ENCODE measurements around the gene MACO1.

Gene MACO1

DNA sequence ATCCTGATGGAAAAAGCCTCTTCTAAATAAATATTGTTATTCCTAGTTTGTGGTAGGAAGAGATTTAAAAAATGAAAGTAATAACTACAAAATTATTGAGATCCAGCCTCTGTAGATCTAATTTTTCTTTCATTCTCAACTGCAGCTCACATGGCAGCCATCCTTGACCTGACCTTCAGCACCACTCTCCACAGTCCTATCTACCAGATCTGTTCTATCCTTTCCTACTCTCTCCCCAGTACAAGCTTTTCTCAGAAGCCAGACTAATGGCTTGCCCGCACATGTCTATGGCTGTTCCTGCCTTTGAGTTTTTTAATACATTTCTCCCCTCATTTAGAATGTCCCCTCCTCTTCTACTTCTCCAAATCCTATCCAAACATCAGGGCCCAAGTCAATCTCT lies 51.5 kb downstream of the MACO1 start:
- no peak for TF ChIP-seq JUND (IDR thresholded peaks at IDR 0.05; ENCODE audit: low read depth)
- in situ Hi-C loops (cut with HindIII; ENCODE audit: low pct_unique_long_range_greater_than_20kb, low sequenced_read_pairs), result no loop called here
- no peak for DNase-seq (ENCODE audit: low read depth in 1 of 2, low spot score in 1 of 2)

DNA sequence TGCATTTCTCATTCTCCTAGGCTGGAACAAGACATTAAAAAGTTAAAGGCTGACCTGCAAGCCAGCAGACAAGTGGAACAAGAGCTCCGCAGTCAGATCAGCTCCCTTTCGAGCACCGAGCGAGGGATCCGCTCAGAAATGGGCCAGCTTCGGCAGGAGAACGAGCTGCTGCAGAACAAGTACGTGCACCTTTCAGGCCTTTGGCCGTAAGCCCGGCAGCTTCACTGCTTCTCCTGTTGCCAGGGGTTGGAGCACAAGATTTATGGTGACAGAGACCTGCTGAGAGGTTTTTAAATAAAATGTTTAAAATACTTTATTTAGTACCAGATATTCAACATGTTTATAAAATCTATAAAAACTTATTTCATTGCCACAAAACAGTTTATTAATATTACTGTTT lies 53.4 kb downstream of the MACO1 start:
- no peak for TF ChIP-seq JUND (IDR thresholded peaks at IDR 0.05; ENCODE audit: low read depth)
- in situ Hi-C loops (cut with HindIII; ENCODE audit: low pct_unique_long_range_greater_than_20kb, low sequenced_read_pairs), result no loop called here
- peak in 1 of 2 experiments; percentile 56 for DNase-seq (ENCODE audit: low read depth in 1 of 2, low spot score in 1 of 2)

DNA sequence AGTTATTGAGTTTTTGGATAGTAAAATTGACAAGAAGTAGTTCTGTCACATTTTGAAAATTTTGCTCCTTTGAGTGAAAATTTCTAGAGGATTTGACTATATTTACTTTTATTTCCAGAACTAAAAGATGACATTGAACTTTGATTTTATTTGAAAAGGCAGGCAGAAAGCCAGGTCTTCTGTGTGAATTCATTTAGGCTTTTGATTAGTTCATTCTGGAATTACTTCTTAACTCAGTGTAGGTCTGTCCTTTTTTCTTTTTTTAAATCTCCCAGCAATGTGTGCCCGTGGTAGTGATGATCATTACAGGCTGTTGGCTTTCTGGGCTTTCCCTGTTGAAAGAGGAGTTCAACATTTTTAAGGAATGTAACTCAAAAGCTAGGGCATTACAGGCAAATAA lies 53.8 kb downstream of the MACO1 start:
- in situ Hi-C loops (cut with HindIII; ENCODE audit: low pct_unique_long_range_greater_than_20kb, low sequenced_read_pairs), result no loop called here
- no peak for DNase-seq (ENCODE audit: low read depth in 1 of 2, low spot score in 1 of 2)
- no peak for TF ChIP-seq JUND (IDR thresholded peaks at IDR 0.05; ENCODE audit: low read depth)

DNA sequence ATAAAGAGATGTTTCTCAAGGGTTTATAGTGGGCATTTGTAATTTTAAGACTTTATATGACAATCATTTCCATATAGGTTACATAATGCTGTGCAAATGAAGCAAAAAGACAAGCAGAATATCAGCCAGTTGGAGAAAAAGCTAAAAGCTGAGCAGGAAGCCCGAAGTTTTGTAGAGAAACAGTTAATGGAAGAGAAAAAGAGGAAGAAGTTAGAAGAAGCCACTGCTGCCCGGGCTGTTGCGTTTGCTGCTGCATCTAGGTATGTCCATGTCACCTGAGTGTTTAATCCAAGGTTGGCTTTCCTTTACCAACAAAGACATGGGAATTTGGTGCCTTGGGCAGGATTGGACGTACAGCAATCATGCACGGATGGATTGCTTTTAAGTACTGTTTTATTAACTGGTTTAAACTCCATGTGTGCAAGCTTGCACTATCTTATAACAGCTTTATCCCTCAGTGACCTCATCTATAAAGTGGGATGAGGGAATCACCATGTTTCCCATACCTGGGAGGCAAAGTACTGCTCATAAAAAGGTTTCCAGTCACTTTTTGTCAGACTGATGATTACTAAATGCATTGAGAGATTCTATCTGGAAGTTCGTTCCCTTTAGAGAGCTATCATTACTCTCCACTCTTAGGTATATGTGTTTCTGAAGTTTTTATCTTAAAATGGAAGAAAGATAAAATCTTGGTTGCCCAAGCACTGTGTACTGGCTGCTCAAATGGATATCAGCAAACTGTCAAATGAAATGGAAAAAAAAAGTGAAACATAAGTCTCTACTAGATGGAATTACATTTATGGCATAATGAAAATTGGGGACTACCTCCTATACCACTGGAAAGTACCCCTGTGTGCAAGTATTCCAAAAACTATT lies 55.1 kb downstream of the MACO1 start:
- no peak for TF ChIP-seq JUND (IDR thresholded peaks at IDR 0.05; ENCODE audit: low read depth)
- in situ Hi-C loops (cut with HindIII; ENCODE audit: low pct_unique_long_range_greater_than_20kb, low sequenced_read_pairs), result no loop called here

GRCh38 chr1:25486602-25487001 lies 55.9 kb downstream of the MACO1 start:
- no peak for DNase-seq (ENCODE audit: low read depth in 1 of 2, low spot score in 1 of 2)
- in situ Hi-C loops (cut with HindIII; ENCODE audit: low pct_unique_long_range_greater_than_20kb, low sequenced_read_pairs), result no loop called here
- TF ChIP-seq JUND (IDR thresholded peaks at IDR 0.05; ENCODE audit: low read depth), result no peak

More for the DNA sequence above, 55.1 kb downstream of the MACO1 start:
- no peak for DNase-seq (ENCODE audit: low read depth in 1 of 2, low spot score in 1 of 2)

DNA sequence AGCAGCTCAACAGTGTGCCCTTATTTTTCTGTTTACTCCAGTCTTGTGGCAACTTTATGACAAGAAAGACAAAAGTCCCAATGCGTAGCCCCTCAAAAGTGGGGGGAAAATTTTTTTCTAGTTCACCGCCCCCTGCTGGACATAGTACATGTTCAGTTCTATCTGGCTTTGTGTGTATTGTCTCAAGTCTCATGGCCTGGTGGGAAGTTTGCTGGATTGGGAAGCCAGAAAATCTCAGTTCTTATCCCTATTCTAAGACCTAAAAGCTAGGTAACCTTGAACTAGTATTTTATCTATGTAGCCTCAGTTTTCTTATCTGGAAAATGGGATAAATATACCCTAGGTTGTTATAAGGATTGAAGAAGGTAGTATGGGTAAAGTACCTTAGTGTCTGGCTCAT lies 56.9 kb downstream of the MACO1 start:
- DNase-seq (ENCODE audit: low read depth in 1 of 2, low spot score in 1 of 2), result no peak
- in situ Hi-C loops (cut with HindIII; ENCODE audit: low pct_unique_long_range_greater_than_20kb, low sequenced_read_pairs), result no loop called here

GRCh38 chr1:25492323-25492722 lies 61.6 kb downstream of the MACO1 start:
- in situ Hi-C loops (cut with HindIII; ENCODE audit: low pct_unique_long_range_greater_than_20kb, low sequenced_read_pairs), result no loop called here
- no peak for TF ChIP-seq JUND (IDR thresholded peaks at IDR 0.05; ENCODE audit: low read depth)
- DNase-seq (ENCODE audit: low read depth in 1 of 2, low spot score in 1 of 2), result no peak

More for the DNA sequence above, 56.9 kb downstream of the MACO1 start:
- no peak for TF ChIP-seq JUND (IDR thresholded peaks at IDR 0.05; ENCODE audit: low read depth)

- no peak for TF ChIP-seq JUND (IDR thresholded peaks at IDR 0.05; ENCODE audit: low read depth)
- in situ Hi-C loops (cut with HindIII; ENCODE audit: low pct_unique_long_range_greater_than_20kb, low sequenced_read_pairs), result no loop called here
- no peak for DNase-seq (ENCODE audit: low read depth in 1 of 2, low spot score in 1 of 2)
Observed at GRCh38 chr1:25494952-25495351, 64.3 kb downstream of the MACO1 start.

GRCh38 chr1:25500694-25501093 lies 70.0 kb downstream of the MACO1 start:
- in situ Hi-C loops (cut with HindIII; ENCODE audit: low pct_unique_long_range_greater_than_20kb, low sequenced_read_pairs), result no loop called here
- peak in 1 of 2 experiments; percentile 32 for DNase-seq (ENCODE audit: low read depth in 1 of 2, low spot score in 1 of 2)
- TF ChIP-seq JUND (IDR thresholded peaks at IDR 0.05; ENCODE audit: low read depth), result no peak; the same call in 1 of the 2 replicates

- TF ChIP-seq JUND (IDR thresholded peaks at IDR 0.05; ENCODE audit: low read depth), result peak; percentile 61; the same call in 1 of the 2 replicates
Observed at GRCh38 chr1:25501235-25502058, 70.8 kb downstream of the MACO1 start.

DNA sequence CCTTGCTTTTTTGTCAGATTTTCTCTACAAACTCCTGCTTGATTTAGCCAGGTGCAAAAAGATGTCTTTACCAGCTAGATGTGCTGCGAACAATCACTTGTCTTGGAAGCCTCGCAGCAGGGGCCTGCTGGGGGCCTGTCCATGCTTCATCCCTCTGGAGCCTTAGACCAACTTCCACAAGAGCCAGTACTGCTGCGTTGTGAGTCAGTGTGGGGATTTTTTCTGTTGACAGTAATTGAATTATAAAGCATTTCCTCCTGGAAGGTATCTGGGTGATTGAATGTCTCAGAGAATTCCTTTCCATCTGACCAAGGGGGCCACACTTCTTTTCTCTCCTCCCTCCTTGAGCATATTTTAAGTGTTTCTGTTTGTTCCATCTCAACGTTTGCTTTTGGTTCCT lies 72.3 kb downstream of the MACO1 start:
- TF ChIP-seq JUND (IDR thresholded peaks at IDR 0.05; ENCODE audit: low read depth), result no peak
- in situ Hi-C loops (cut with HindIII; ENCODE audit: low pct_unique_long_range_greater_than_20kb, low sequenced_read_pairs), result no loop called here
- no peak for DNase-seq (ENCODE audit: low read depth in 1 of 2, low spot score in 1 of 2)

More at GRCh38 chr1:25501235-25502058, 70.8 kb downstream of the MACO1 start:
- in situ Hi-C loops (cut with HindIII; ENCODE audit: low pct_unique_long_range_greater_than_20kb, low sequenced_read_pairs), result no loop called here
- DNase-seq (ENCODE audit: low read depth in 1 of 2, low spot score in 1 of 2), result peak in 1 of 2 experiments; percentile 89

- no peak for TF ChIP-seq JUND (IDR thresholded peaks at IDR 0.05; ENCODE audit: low read depth)
- in situ Hi-C loops (cut with HindIII; ENCODE audit: low pct_unique_long_range_greater_than_20kb, low sequenced_read_pairs), result no loop called here
- DNase-seq (ENCODE audit: low read depth in 1 of 2, low spot score in 1 of 2), result peak in 1 of 2 experiments; percentile 69
Observed at GRCh38 chr1:25503551-25504426, 73.1 kb downstream of the MACO1 start.

Measured in T47D (cell line).